ENCODE measurements around the gene BTBD1. TPM values are rescaled to one million over a fixed set of nuclear protein-coding genes. Genes with fewer than 3 reads are reported as not detected.

BTBD1 gene
- total and polyA plus RNA-seq, 2 donors (not counting 3 experiments of a cell fraction or from before 2014, with no cell fraction given), result 30.8 to 58.0 TPM

GRCh38 chr15:83100097-83100646, 33.1 kb upstream of the BTBD1 start:
- H3K27ac ChIP-seq (ENCODE audit: insufficient read depth, low read depth, low read length), result no peak overlapping the region
- no peak overlapping the region for H3K4me2 ChIP-seq (ENCODE audit: insufficient read depth, low read length)
- TF ChIP-seq MYC (IDR thresholded peaks at IDR 0.05; ENCODE audit: low read depth, low read length) (no peak), EZH2 (IDR thresholded peaks at IDR 0.05; ENCODE audit: borderline replicate concordance, low read depth, low read length, severe bottlenecking) (no peak), MAX (IDR thresholded peaks at IDR 0.05; ENCODE audit: insufficient read depth, insufficient read length) (no peak), POLR2AphosphoS5 (IDR thresholded peaks at IDR 0.05; ENCODE audit: insufficient read depth, low read depth, low read length) (no peak), GATA2 (IDR thresholded peaks at IDR 0.05; ENCODE audit: insufficient read depth, insufficient read length, low read depth, low read length) (no peak), CTCF (IDR thresholded peaks at IDR 0.05; ENCODE audit: extremely low read depth in 1 of 2, insufficient read depth in 1 of 2, low read depth in 1 of 2, low read length in 2 of 2) (no peak), POLR2A (IDR thresholded peaks at IDR 0.05; ENCODE audit: low read depth, low read length) (no peak), FOS (IDR thresholded peaks at IDR 0.05; ENCODE audit: borderline replicate concordance, insufficient read depth, low read length) (no peak), JUN (IDR thresholded peaks at IDR 0.05; ENCODE audit: borderline replicate concordance, insufficient read depth, insufficient read length, low read depth) (no peak)
- no peak overlapping the region for H3K4me3 ChIP-seq (replicated peaks in 1 of 3; ENCODE audit: insufficient read depth in 1 of 3, low read depth in 1 of 3, low read length in 3 of 3)
- H3K27me3 ChIP-seq (ENCODE audit: control insufficient read depth in 2 of 2, insufficient read depth in 2 of 2, low read length in 2 of 2), result no peaks in the 10 kb centered on the region
- no peaks in the 10 kb centered on the region for H3K9me3 ChIP-seq (replicated peaks; ENCODE audit: control insufficient read depth, insufficient read depth, low read length)
- BruUV-seq (replicated peaks), result no TSS peak
- peaks cover 3% of the 10 kb centered on the region for H3K4me1 ChIP-seq (ENCODE audit: control insufficient read depth, extremely low read depth, insufficient read depth, low read length)
- H4K20me1 ChIP-seq (replicated peaks; ENCODE audit: control insufficient read depth, extremely low read depth, insufficient read depth, low read length), result no peaks in the 10 kb centered on the region
- H2AFZ ChIP-seq (ENCODE audit: low read depth, low read length), result peak overlapping the region; percentile 7
- ChIA-PET POLR2A (no interaction called here), CTCF (interaction anchor here (1.1 to 1.5 kb wide), 2 partner anchors 13 to 29 kb away, joined by 3 to 4 read pairs; no protein-coding TSS in a partner anchor)
- no peaks in the 10 kb centered on the region for H3K79me2 ChIP-seq (ENCODE audit: control insufficient read depth, insufficient read depth, low read length)
- H3K9me1 ChIP-seq (replicated peaks; ENCODE audit: control insufficient read depth, extremely low read depth, insufficient read depth, low read length), result no peaks in the 10 kb centered on the region
- dilution Hi-C loops (cut with MboI; ENCODE audit: extremely low pct_ligation_motif_present, low sequenced_read_pairs) (no loop called here), intact Hi-C loops (cut with micrococcal nuclease) (no loop called here)
- no peaks in the 10 kb centered on the region for H3K36me3 ChIP-seq (ENCODE audit: control insufficient read depth in 2 of 2, extremely low read depth in 1 of 2, insufficient read depth in 2 of 2, low read length in 2 of 2)
- H3K9ac ChIP-seq (replicated peaks; ENCODE audit: extremely low read depth, insufficient read depth, low read length), result no peak overlapping the region
- DNase-seq (ENCODE audit: low read depth, low spot score) (no peak), FAIRE-seq (peak; percentile 46)
